C4-2B (cell line): Measurements from ENCODE around the gene ZNF555.

Source experiments
- H3K27ac ChIP-seq: fragments of 450-650 bp; 2 replicates; pipeline ENCODE4 v1.5.1; 2017
- ZFX ChIP-seq: fragments of 450-650 bp; IDR thresholded peaks from 2 replicates; pipeline ENCODE4 v1.6.1; 2017
- TF ChIP-seq, protein P1 (sequence below): fragments of 450-650 bp; conservative IDR thresholded peaks from 2 replicates; pipeline ENCODE4 v1.5.1; 2017; ENCODE audit warnings: mild to moderate bottlenecking

ZNF555 gene

DNA sequence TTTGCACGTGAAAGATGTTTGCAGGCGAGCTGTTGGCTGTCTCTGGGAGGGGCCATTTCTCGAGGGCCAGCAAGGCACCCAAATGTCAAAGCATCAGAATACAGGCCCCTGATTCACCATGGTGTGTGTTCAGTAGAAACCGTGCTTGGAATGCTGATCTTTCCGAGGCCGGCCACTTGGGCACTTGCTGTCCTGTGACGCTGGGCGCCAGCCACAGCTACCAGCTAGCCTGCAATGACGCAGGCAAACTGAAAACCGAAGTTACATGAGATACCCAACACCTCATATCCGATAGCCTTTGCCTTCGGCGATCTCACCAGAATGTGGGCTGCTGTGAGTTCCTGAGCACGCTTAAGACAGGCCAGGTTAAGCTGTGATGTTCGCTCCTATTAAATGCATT, 44.0 kb upstream of the ZNF555 start:
- TF ChIP-seq ZFX, result no peak
- TF ChIP-seq, protein P1, sequence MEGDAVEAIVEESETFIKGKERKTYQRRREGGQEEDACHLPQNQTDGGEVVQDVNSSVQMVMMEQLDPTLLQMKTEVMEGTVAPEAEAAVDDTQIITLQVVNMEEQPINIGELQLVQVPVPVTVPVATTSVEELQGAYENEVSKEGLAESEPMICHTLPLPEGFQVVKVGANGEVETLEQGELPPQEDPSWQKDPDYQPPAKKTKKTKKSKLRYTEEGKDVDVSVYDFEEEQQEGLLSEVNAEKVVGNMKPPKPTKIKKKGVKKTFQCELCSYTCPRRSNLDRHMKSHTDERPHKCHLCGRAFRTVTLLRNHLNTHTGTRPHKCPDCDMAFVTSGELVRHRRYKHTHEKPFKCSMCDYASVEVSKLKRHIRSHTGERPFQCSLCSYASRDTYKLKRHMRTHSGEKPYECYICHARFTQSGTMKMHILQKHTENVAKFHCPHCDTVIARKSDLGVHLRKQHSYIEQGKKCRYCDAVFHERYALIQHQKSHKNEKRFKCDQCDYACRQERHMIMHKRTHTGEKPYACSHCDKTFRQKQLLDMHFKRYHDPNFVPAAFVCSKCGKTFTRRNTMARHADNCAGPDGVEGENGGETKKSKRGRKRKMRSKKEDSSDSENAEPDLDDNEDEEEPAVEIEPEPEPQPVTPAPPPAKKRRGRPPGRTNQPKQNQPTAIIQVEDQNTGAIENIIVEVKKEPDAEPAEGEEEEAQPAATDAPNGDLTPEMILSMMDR, result no peak
- H3K27ac ChIP-seq, result peak overlapping the region; percentile 78; the same call in 1 of the 2 replicates

DNA sequence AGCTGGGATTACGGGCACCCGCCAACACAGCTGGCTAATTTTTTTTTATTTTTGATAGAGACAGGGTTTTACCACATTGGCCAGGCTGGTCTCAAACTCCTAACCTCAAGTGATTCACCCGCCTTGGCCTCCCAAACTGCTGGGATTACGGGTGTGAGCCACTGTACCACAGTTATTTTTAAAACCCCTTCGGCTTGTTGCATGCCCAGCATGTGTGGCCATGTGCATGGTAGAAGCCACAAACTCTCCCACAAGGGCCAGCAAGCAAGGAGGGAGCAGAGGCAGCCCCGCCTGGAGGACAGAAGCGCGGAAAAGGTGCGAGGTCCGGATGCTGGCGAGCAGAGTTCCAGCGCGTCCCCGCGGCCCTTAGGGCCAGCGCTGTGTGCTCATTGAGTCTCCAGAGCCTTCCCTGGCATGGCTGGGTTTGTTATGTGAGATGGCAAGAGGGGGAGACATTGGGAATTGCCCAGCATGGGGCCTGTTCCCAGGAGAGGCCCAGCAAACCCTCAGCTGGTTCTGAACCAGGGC, 43.1 kb upstream of the ZNF555 start:
- TF ChIP-seq, protein P1, result no peak
- TF ChIP-seq ZFX, result no peak
- H3K27ac ChIP-seq, result no peak overlapping the region

DNA sequence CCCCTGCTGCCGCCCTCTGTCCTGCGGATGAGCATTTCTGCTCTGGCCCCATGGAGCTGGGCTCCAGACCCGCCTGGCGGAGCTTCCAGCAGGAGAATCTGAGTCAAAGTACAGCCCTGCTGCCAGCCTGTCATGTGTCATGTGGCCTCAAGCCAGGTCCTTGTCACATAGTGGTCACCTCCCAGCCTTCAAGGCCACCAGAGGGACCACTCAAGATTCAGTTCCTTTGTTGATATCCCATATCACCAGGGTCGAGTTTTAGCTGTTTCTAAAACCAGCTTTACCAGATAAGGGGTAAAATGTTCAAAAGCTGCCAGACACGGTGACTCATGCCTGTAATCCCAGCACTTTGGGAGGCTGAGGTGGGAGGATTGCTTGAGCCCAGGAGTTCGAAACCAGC, 42.5 kb upstream of the ZNF555 start:
- no peak overlapping the region for H3K27ac ChIP-seq
- TF ChIP-seq ZFX, result no peak
- TF ChIP-seq, protein P1, result no peak

DNA sequence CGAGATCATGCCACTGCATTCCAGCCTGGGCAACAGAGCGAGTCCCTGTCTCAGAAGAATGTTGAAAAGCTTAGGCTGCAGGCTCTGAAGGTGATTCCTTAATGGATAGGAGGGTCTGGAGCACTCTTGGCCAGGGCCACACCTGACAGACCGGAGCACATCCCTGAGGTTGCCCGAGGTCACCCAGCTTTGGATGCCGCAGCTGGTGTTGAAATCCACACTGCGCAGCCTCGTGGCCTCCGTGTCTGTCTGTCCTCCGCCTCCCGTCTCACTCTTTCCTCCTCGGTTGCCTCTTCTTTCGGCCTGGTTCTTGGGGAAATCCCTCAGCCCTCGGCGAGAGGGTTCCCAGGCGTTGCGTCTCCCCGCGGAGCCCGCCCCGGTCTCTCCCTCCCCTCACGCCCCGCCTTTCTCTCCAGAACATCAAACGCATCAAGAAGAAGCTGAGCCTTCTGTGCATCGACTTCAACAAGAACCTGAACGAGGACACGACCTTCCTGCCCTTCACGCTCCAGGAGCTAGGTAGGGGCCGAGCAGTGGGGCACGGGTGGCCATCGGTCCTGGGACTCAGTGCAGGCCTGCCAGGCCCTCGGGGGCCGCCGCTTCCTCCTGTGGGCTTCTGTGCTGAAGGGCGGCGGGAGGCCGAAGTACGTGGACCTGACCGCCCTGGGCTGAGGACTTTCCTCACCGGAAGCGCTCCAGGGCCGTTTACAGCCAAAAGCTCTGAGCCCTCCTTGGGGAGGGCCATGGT, 41.8 kb upstream of the ZNF555 start:
- H3K27ac ChIP-seq, result no peak overlapping the region
- no peak for TF ChIP-seq ZFX
- TF ChIP-seq, protein P1, result no peak

DNA sequence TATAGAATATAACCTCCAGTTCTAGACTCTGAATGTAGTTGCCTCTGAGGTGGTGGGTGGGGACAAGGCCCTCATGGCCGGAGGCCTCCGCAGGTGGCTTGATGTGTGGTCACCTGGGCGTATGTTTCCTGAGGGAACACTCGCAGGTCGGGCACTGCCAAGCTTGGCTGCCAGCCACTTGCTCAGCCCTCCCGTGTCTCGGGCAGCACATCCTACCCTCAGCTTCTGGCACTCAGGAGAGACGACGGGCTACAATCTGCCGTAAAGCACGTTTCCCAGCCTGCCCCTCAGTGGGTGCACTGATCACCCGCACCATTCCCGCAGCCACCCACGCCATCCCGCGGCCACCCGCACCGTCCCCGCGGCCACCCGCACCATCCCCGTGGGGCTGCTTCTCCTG, 40.8 kb upstream of the ZNF555 start:
- no peak overlapping the region for H3K27ac ChIP-seq
- TF ChIP-seq, protein P1, result no peak
- TF ChIP-seq ZFX, result no peak

DNA sequence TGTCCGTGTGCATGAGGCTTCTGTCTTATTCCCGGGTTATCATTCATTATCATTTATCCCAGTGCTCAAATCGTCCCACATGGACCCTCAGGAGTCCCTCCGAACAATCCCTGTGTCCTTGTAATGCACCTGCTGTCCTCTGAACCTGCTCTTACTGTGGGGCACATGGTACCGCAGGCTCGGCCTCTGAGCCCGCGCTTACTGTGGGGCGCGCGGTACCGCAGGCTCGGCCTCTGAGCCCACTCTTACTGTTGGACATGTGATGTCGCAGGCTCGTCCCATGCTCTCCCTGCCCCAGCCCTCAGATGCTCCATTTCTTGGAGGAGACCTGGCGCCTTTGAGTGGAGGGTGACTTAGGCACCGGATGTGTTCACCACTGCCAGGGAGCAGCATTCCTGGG, 38.4 kb upstream of the ZNF555 start:
- H3K27ac ChIP-seq, result no peak overlapping the region
- no peak for TF ChIP-seq ZFX
- TF ChIP-seq, protein P1, result no peak

DNA sequence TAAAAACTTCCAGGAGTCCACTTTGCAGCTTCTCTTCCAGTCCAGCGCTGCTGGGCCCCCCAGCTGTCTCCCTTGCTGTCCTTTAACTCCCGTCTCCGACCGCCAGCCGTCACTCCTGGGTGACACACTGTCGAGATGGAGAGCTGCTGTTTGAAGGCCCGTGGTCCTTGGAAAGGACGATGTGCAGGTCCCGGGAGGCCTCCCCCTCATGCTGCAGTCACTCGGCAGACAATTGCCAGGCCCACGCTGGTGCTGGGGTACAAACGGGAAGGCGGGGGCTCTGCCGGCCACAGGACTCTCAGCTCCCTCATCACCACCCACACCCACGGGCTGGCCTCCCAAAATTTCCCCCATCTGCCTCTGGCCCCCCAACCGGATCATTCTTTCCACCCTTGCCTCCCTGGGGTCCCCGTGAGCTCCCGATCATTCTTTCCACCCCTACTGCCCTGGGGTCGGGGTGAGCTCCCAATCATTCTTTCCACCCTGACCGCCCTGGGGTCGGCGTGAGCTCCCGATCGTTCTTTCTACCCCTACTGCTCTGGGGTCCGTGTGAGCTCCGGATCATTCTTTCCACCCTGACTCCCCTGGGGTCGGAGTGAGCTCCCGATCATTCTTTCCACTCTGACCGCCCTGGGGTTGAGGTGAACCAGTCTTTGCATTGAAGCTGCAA, 37.7 kb upstream of the ZNF555 start:
- TF ChIP-seq, protein P1, result no peak
- TF ChIP-seq ZFX, result no peak
- H3K27ac ChIP-seq, result no peak overlapping the region
